ENCODE measurements around the gene SOX6. TPM values are rescaled to one million over a fixed set of nuclear protein-coding genes. Genes with fewer than 3 reads are reported as not detected.

SOX6 gene
- total RNA-seq, 2 donors from 2014 or later: 3.1 to 15.5 TPM

- WGBS: 94% methylated on average over 7 of the region's 7 CpGs
- no peak for DNase-seq (ENCODE audit: low spot score)
- Histone ChIP-seq H3K27ac (no peak overlapping the region), H3K27me3 (replicated peaks; ENCODE audit: insufficient read depth) (no peaks in the 10 kb centered on the region), H3K4me1 (replicated peaks) (no peaks in the 10 kb centered on the region), H3K36me3 (no peaks in the 10 kb centered on the region), H3K4me3 (no peak overlapping the region), H3K9me3 (no peaks in the 10 kb centered on the region)
- TF ChIP-seq POLR2A (IDR thresholded peaks at IDR 0.05): no peak
- no peak for TF ChIP-seq POLR2AphosphoS5 (IDR thresholded peaks at IDR 0.05)
- intact Hi-C loops (cut with DNase I): no loop called here
Observed at GRCh38 chr11:16086229-16086819, 270.0 kb downstream of the SOX6 start.

GRCh38 chr11:16082095-16083055 lies 274.0 kb downstream of the SOX6 start:
- no peaks in the 10 kb centered on the region for H3K9me3 ChIP-seq
- no peaks in the 10 kb centered on the region for H3K36me3 ChIP-seq
- H3K27ac ChIP-seq: no peak overlapping the region
- no peak for DNase-seq (ENCODE audit: low spot score)
- no peaks in the 10 kb centered on the region for H3K27me3 ChIP-seq (replicated peaks; ENCODE audit: insufficient read depth)
- intact Hi-C loops (cut with DNase I): loop anchor here (2.0 kb wide), 1 partner anchor 16 kb away; no protein-coding TSS in a partner anchor
- TF ChIP-seq POLR2AphosphoS5 (IDR thresholded peaks at IDR 0.05) (no peak), POLR2A (IDR thresholded peaks at IDR 0.05) (no peak), CTCF (IDR thresholded peaks at IDR 0.05) (no peak)
- H3K4me1 ChIP-seq (replicated peaks): no peaks in the 10 kb centered on the region
- H3K4me3 ChIP-seq: no peak overlapping the region
- 57% methylated on average over 2 of the region's 2 CpGs for WGBS

- no peaks in the 10 kb centered on the region for H3K27me3 ChIP-seq (replicated peaks; ENCODE audit: insufficient read depth)
- H3K4me3 ChIP-seq: no peak overlapping the region
- H3K36me3 ChIP-seq: no peaks in the 10 kb centered on the region
- intact Hi-C loops (cut with DNase I): loop anchor here (2.0 kb wide), 1 partner anchor 17 kb away; no protein-coding TSS in a partner anchor
- no peaks in the 10 kb centered on the region for H3K4me1 ChIP-seq (replicated peaks)
- WGBS: 81% methylated on average over 5 of the region's 5 CpGs
- TF ChIP-seq POLR2A (IDR thresholded peaks at IDR 0.05) (no peak), POLR2AphosphoS5 (IDR thresholded peaks at IDR 0.05) (no peak), CTCF (IDR thresholded peaks at IDR 0.05) (no peak)
- DNase-seq (ENCODE audit: low spot score): no peak
- no peak overlapping the region for H3K27ac ChIP-seq
- H3K9me3 ChIP-seq: no peaks in the 10 kb centered on the region
Observed at GRCh38 chr11:16081382-16082094, 274.8 kb downstream of the SOX6 start.

GRCh38 chr11:16080688-16081381 lies 275.5 kb downstream of the SOX6 start:
- Histone ChIP-seq H3K27ac (no peak overlapping the region), H3K4me1 (replicated peaks) (no peaks in the 10 kb centered on the region), H3K9me3 (no peaks in the 10 kb centered on the region), H3K36me3 (no peaks in the 10 kb centered on the region), H3K4me3 (no peak overlapping the region), H3K27me3 (replicated peaks; ENCODE audit: insufficient read depth) (no peaks in the 10 kb centered on the region)
- TF ChIP-seq CTCF (IDR thresholded peaks at IDR 0.05): no peak
- no peak for TF ChIP-seq POLR2AphosphoS5 (IDR thresholded peaks at IDR 0.05)
- TF ChIP-seq POLR2A (IDR thresholded peaks at IDR 0.05): no peak
- intact Hi-C loops (cut with DNase I): no loop called here
- 87% methylated on average over 4 of the region's 4 CpGs for WGBS
- no peak for DNase-seq (ENCODE audit: low spot score)

Measured in prostate gland (tissue), 2 donors.